HG02943 (cell line): ENCODE measurements around the gene SRCIN1.

Source experiments
- ATAC-seq: cut with Tn5 transposase; IDR thresholded peaks from one replicate; pipeline ENCODE4 v1.9.1; 2021; ENCODE audit warnings: mild to moderate bottlenecking, low read depth, moderate library complexity; ENCODE audit not compliant: unreplicated experiment

The SRCIN1 gene

DNA sequence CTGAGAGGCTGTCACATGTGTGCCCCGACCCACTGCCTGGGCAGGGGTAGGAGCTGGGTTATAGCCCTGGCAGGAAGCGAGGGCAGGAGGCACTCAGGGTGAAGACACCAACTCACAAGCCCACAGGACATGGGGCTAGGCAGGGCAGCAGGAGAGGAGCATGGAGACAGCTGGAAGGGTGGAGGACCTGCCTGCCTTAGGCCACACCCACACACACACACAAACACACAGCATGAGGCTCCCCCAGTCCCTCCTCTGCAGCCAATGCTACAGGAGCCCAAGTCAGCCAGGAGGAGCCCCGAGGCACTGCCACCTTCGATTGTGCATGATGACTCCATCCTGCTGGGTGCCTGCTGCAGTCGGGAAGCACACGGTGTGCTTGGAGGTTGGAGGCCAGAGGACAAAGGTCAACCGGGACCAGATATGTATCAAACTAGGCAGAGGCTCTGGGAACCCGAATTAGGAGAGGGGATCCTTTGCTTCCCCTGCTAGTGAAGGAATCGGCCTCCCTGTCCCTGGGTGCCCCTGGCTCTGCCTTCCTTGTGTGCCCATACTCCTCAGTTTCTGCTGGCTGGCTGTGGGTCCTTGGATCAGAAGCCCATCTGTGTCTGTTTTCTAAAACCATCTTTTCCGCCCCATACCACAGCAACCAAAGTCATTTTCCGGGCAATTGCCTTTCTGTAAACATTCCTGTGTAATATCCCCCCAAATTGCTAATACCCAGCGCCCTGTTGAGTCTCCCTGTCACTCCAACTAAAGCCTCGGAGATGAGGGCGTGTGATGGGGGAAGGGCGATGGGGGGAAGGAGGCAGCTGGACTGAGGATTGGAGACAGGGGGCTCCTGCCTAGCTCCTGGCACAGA, 20.5 kb downstream of the SRCIN1 start:
- ATAC-seq: no peak

DNA sequence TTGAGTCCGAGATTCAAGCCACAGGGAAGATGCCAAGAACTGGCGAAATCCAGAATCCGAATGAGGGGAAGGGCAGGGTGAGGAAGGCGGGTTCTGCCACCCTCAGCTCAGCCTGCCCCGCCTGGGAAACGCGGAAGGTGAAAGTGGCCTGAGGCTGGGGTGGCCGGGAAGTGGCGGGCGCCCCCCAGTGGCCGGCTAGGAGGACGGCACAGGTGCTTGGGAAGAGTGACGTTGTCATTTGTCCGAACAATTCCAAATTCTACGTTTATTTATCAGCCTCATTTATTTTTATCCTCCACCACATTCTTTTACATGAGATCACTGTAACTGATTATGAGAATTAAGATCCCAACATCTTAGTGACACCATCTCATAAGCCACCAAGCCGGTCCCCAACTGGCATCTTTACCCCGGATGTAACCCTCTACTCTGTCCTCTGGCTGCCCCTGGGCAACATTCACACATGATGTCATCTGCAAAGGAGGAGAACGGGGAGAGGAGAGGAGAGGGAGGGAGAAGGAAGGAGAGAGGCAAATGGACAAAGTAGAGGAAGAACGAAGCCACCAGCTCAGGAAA, 21.3 kb downstream of the SRCIN1 start:
- ATAC-seq: no peak

DNA sequence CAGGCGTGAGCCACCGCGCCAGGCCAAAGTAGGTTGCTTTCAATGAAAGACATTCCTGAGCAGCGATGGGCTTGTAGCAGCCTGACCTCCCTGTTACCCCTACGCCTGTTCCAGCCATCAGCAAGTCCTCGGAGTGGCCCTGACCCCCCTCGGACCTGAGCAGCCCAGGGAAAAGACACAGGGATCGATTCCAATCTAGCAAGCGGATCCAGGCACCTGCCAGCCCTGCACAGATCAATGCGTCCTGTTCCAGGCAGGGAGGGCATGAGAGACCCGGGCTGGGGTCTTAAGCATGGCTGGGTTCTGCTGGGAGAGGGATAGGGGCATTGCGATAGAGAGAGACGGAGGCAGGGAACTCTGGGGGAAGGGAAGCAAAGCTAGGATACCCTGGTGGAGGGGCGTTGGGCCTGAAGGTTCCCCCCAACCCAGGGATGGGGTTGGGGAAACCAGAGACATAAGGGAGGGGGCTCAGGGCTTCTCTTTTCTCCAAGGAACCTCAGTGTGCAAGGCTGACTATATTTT, 21.9 kb downstream of the SRCIN1 start:
- ATAC-seq: no peak

DNA sequence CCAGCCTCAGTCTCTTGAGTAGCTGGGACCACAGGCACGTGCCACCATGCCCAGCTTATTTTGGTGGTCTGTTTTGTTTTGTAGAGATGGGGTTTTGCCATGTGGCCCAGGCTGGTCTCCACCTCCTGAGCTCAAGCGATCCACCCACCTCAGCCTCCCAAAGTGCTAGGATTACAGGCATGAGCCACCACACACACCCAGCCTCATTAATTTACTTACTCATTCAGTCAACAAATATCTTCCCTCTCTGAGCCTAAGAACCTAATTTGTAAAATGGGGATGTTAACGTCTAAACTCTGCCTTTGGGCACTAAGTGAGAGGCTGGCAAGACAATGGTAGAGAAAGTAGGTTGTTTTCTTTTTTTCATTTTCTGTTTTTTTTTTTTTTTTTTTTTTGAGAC, 22.6 kb downstream of the SRCIN1 start:
- no peak for ATAC-seq

- no peak for ATAC-seq
These were observed 23.7 kb downstream of the SRCIN1 start for GRCh38 chr17:38582069-38582468.

DNA sequence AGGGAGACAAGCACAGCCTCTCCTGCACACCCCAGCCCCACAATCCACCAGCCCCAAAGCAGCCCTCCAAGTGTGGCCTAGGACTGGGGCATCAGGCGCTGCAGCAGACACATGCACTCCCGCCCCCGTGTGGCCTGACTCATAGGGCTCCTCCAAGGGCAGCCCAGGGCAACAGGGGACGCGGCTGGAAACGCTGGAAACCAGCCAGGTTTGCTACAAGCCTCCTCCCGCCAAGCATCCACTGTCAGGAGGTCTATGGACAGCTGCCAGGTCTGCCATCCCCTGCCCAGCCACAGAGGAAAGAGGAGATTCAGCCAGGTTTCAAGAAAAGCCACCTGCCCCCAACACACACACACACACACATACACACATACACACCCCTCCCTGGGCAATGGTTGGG, 25.8 kb downstream of the SRCIN1 start:
- ATAC-seq: no peak

- ATAC-seq: no peak
These were observed 26.7 kb downstream of the SRCIN1 start for GRCh38 chr17:38579083-38579480.

- ATAC-seq: no peak
These were observed 27.3 kb downstream of the SRCIN1 start for GRCh38 chr17:38578229-38579082.

- no peak for ATAC-seq
These were observed 28.0 kb downstream of the SRCIN1 start for GRCh38 chr17:38577645-38578173.

GRCh38 chr17:38577244-38577643, 28.5 kb downstream of the SRCIN1 start:
- ATAC-seq: no peak

DNA sequence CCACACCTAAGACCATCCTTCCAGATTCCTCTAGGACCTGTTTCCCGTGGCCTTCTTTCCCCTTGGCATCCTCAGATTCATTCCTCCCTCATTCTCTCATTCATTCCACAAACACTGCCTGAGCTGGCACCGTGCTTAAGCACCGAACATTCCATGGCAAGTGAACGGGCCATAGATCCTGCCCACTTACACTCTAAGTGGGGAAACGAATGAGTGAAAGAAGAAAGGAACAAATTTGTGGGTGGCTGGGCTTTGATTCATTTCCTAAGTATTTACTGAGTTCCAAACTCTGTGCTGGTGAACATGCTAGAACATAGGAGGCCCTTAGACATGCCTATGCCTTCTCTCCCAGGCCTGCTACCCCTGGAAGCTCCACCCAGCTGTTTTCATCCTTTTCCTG, 30.0 kb downstream of the SRCIN1 start:
- no peak for ATAC-seq

DNA sequence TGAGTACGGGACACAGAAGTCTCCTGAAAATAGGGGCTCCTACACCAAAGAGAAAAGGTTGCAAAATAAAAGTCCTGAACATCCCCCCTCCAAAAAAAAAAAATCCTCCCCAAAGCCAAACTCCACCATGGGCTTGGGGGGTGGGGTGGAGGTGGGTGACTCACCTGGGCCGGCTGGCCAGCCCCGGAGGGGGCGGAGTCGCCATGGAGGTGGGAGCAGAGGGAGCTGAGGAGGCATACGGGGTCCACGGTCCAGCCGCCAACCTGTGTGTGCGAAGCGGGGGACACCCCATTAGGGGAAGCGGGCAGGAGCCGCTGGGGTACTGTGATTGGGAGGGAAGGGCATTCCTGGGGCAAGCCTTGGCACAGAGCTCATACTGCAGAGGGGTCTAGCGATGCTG, 31.0 kb downstream of the SRCIN1 start:
- no peak for ATAC-seq

GRCh38 chr17:38572669-38573365, 32.9 kb downstream of the SRCIN1 start:
- ATAC-seq: no peak

DNA sequence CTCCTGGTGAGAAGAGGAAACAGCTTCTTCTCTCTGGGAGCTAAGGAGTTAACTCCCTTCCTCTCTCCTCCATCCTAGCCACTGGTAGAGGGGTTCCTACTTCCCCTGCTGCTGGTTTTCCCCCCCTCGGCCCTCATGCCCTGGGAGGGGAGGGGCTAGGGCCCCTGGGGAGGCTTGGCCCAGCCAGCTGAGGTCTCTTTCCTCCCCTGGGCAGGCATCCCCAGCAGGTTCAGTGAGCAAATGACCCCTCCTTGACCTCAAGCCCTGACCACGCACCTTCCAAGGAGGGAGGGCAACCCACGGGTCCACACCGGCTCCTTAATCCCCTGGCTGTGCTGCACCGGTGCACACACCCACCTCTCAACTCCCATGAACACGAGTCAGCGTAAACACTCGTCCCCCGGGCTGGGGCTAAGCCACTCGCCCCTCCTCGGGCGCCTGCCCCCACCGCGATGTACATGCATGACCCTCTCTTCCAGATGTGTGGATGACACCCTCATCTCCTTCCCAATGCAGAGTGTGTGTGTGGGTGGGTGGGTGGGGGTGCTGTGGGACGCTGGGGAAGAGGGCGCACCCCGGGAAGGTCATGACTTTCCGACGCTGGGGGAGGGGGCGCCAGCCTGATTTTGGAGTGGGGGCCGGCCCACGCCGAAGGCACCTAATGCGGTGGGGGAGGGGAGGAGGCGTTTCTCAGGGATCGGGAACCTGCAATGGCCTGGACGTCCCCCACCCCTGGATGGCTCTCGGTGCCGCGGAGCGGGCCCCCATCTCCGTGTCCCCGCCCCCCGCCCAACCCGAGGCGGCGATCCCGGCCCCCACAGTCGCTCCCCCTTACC, 33.7 kb downstream of the SRCIN1 start:
- no peak for ATAC-seq

DNA sequence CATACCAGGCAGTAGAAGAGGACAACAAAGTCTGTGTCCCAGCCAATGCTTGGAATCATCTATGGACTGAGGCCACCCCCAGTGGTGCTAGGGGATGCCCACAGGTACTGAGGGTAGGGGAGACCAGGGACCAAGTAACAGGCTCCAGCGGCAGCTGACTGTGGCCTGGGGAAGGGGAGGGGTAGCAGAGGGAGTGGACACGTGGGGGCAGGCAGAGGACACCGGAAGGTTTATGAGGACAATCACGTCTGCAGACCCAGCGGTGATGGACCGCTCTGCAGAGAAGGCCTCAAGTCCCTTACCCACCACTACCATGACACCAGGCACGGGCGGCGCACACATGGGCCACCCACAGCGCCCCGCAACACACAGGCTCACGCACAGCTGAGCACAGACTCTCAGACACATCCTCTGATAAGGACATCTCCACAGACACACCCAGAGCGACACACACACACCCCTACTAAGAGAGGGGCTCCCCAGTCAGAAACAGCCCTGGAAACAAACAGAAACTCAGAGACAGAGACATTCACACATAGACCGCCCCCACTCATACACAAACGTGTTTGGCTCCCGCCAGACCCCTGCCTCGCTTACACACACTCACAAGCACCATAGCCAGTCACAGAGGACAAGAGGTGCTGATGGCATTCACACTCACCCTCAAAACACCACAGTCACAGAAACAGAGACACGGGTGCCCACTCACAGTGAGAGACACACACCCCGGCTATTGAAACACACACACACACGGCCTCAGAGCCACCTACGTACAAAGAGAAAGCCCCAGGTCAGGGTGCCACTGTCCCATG, 35.8 kb downstream of the SRCIN1 start:
- no peak for ATAC-seq

DNA sequence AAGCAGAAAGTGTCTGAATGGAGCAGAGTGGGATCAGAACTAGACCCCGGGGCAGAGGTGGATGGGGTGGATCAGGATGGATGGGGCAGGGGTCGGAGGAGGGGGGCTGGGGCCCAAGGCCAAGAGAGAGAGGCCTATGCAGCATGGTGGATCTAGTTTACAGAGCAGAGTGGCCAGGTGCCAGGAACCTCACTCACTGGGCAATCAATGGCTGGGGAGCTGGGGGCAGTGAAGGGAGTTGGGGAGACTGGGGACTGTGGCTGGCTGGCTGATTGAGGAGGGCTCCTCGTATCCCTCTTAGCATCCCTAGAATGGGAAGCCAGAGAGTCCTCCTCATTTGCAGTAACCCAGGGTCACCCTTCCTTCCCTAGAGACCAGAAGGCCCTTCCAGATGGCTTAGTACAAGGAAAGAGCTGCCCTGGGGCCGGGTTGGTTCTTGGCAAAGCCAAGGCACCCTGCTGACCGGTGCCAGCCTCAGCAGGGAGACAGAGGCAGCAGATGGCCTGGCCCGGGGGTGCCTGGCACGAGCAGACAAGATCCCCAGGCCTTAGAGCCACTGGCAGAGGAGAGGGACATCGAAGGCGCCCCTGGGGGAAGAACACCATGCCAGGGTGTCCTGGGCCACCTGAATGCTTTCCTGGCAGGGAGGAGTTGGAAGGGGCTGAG, 36.8 kb downstream of the SRCIN1 start:
- ATAC-seq: no peak

GRCh38 chr17:38568274-38568673, 37.5 kb downstream of the SRCIN1 start:
- ATAC-seq: no peak

DNA sequence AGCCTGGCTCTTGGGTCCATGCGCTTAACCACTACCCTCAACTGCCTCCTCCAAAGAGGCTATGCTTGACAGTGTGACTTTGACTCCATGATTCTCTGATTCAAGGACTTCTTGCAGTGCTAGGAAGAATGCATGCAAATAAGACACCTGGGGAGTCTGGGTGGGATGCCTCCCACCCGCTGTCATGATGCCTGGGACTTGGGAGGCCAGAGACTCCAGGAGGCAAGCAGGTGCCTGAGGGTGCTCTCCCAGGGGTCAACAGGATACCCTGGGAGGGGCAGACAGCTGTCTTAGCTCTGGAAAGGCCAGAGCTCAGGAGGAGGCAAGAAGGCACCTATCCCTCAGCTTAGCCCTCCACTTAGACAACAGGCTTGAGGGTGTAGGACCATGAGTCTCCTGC, 38.4 kb downstream of the SRCIN1 start:
- ATAC-seq: no peak
